HEK293 (cell line): ENCODE results near the gene HOXA6.

ENCODE experiments used
- CTCF ChIP-seq: fragments of 450-650 bp; formaldehyde crosslinking; IDR thresholded peaks from 2 replicates; pipeline ENCODE4 v1.5.1; 2016; ENCODE audit warnings: missing biosample characterization, missing genetic modification characterization
- ZNF114 ChIP-seq: fragments of 450-650 bp; formaldehyde crosslinking; IDR thresholded peaks from 2 replicates; pipeline ENCODE4 v1.5.0; 2017; ENCODE audit warnings: missing biosample characterization, missing genetic modification characterization
- ZNF274 ChIP-seq, 2 experiments: fragments of 200-500 bp in 1 of 2; fragments of 450-650 bp in 1 of 2; sonication (Bioruptor generic) in 1 of 2; formaldehyde crosslinking in 1 of 2; IDR thresholded peaks; 2 replicates each; pipeline versions ENCODE4 v1.5.1 to v1.6.1; 2014 to 2016; ENCODE audit warnings: borderline replicate concordance in 1 of 2, inconsistent platforms in 1 of 2, low read length in 1 of 2, missing biosample characterization in 1 of 2, missing genetic modification characterization in 1 of 2
- ZNF302 ChIP-seq: fragments of 450-650 bp; formaldehyde crosslinking; IDR thresholded peaks from 2 replicates; pipeline ENCODE4 v1.5.1; 2016; ENCODE audit warnings: missing biosample characterization, missing genetic modification characterization, low read depth
- ZSCAN18 ChIP-seq: fragments of 450-650 bp; formaldehyde crosslinking; IDR thresholded peaks from 2 replicates; pipeline ENCODE4 v1.5.1; 2016; ENCODE audit warnings: missing biosample characterization, missing genetic modification characterization

- TF ChIP-seq CTCF (tag by site-specific recombination) (no peak), ZSCAN18 (tag by site-specific recombination) (no peak), ZNF274 (IDR thresholded peaks at IDR 0.05; ENCODE audit: low read length) (no peak), ZNF274 (tag by site-specific recombination; IDR thresholded peaks at IDR 0.05; ENCODE audit: borderline replicate concordance) (no peak), ZNF302 (tag by site-specific recombination) (no peak), ZNF114 (no peak)
These were observed 39.3 kb upstream of the HOXA6 start for GRCh38 chr7:27186668-27187474.
